C4-2B (cell line): ENCODE results near the gene ACSM5.
"Not testable (repeated sequence)": the region's sequence is repeated elsewhere in the genome, so short reads cannot be mapped to it uniquely, and the experiment has no call there.

Experiments
- CTCF ChIP-seq: fragments of 450-650 bp; conservative IDR thresholded peaks from 2 replicates; pipeline ENCODE4 v1.5.1; 2017; ENCODE audit warnings: mild to moderate bottlenecking
- ZFX ChIP-seq: fragments of 450-650 bp; IDR thresholded peaks from 2 replicates; pipeline ENCODE4 v1.6.1; 2017

DNA sequence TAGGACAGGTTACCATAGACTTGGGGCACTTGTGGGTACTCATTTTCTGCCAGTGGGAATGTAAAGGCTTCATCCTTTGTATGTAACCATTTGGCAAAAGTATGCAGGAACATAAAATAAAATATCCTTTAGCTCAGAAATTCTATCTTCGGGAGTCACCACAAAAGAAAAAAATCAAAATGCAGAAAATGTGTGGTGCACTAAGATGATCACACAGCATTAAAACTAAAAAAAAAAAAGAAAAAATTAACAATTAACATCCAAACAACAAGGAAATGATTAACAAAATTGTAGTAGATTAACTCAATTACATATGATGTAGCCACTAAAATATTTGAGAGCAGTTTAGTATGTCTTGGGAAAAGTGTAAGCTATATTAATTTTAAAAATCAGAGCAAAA lies 31.4 kb downstream of the ACSM5 start:
- TF ChIP-seq CTCF, ZFX: not testable (repeated sequence)
